Ascending aorta (tissue), 2 donors: Measurements from ENCODE around the gene ASTN1. TPM values are rescaled to one million over a fixed set of nuclear protein-coding genes. Genes with fewer than 3 reads are reported as not detected.

Source experiments
- DNase-seq, 2 donors: peaks; one replicate each; pipeline ENCODE4 v3.0.0-alpha.2; 2019; ENCODE audit warnings: low spot score in 2 of 2
- H3K27ac ChIP-seq, 2 donors: fragments of 200-600 bp; sonication (generic); one replicate each; pipeline ENCODE4 v1.5.1; 2016 to 2017; ENCODE audit warnings: mild to moderate bottlenecking in 1 of 2
- H3K27me3 ChIP-seq: fragments of 200-600 bp; sonication (generic); one replicate; pipeline ENCODE4 v1.5.1; 2017
- H3K36me3 ChIP-seq, 2 donors: fragments of 200-600 bp; sonication (generic); one replicate each; pipeline ENCODE4 v1.5.1; 2016
- H3K4me1 ChIP-seq, 2 donors: fragments of 200-600 bp; sonication (generic); one replicate each; pipeline ENCODE4 v1.5.1; 2016 to 2017; ENCODE audit warnings: mild to moderate bottlenecking in 1 of 2
- H3K4me3 ChIP-seq, 2 donors: fragments of 200-600 bp; sonication (generic); one replicate each; pipeline ENCODE4 v1.5.1; 2016 to 2017; ENCODE audit warnings: mild to moderate bottlenecking in 1 of 2
- H3K9me3 ChIP-seq, 2 donors: fragments of 200-600 bp; sonication (generic); one replicate each; pipeline ENCODE4 v1.5.1; 2016
- CTCF ChIP-seq, 3 experiments: fragments of 200-600 bp in 2 of 3; fragments of 450-650 bp in 1 of 3; sonication (generic) in 2 of 3; IDR thresholded peaks; one replicate each; pipeline ENCODE4 v1.5.1; 2016 to 2019; ENCODE audit warnings: antibody characterized with exemption in 3 of 3, mild to moderate bottlenecking in 1 of 3, moderate library complexity in 1 of 3
- intact Hi-C: fragments of 100-400 bp; cut with DNase I; formaldehyde crosslinking; loops from one replicate; pipeline ENCODE4 v1.15.1; 2023
- total RNA-seq: library from RNA; depleted of rRNA; stranded (reverse); fragments of >200 nt; gene quantifications from one replicate; pipeline ENCODE4 v1.1.0, GENCODE V29; 2016

ASTN1 gene
- total RNA-seq, 1 donor from 2014 or later, result 0.32 TPM

GRCh38 chr1:177020851-177021589 lies 143.5 kb downstream of the ASTN1 start:
- Histone ChIP-seq H3K27ac (no peak overlapping the region), H3K4me3 (no peak overlapping the region), H3K9me3 (no peaks in the 10 kb centered on the region), H3K36me3 (no peaks in the 10 kb centered on the region), H3K27me3 (no peaks in the 10 kb centered on the region), H3K4me1 (no peaks in the 10 kb centered on the region)
- intact Hi-C loops, result no loop called here
- TF ChIP-seq CTCF (IDR thresholded peaks at IDR 0.05), result no peak
- no peak for DNase-seq

DNA sequence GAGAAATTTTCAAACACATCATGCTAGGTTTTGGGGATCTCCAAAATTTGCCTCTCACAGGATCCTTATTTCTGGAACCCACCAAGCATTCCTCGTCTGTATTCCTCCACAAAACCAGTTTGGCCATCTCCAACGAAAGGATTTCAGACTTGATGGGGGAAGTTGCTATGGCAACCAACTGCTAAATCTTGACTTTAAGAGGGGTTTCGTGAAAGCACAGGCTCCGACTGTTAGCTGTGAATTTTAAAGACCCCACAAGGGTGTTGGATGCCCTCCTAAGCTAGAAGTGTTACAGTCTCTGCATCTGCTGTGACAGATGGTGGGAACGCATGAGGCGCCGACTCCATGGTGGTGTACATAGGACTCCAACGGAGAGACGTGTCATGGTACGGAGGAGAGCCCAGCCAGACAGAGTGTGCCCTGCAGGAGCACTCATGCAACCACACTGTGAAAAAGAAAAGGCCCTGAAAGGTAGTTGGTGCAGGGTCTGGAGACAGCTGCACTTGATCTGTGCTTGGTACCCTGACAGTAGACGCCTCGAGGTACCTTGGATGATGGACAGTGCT lies 147.1 kb downstream of the ASTN1 start:
- no peak overlapping the region for H3K27ac ChIP-seq
- no peaks in the 10 kb centered on the region for H3K9me3 ChIP-seq
- H3K4me3 ChIP-seq, result no peak overlapping the region
- H3K4me1 ChIP-seq, result no peaks in the 10 kb centered on the region
- no peaks in the 10 kb centered on the region for H3K27me3 ChIP-seq
- intact Hi-C loops, result no loop called here
- no peaks in the 10 kb centered on the region for H3K36me3 ChIP-seq
- no peak for DNase-seq
- TF ChIP-seq CTCF (IDR thresholded peaks at IDR 0.05), result no peak

DNA sequence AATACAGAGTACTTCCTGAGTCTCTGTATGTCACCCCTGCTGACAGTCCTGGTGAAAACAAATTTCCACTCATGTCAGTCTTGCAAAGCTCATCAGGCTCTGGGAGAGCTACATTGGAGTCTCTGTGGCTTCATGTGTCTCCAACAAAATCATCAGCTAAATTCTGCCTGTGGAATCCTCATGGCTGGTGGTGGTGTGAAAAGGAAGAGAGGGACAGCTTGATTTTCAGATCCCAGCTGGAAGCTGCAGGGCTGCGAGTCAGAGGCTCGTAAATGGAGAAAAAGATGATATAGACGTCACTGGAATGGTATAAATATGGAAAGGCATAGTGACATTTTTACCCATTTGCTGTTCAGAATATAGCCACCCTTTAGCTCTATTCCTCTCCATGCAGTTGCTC lies 150.2 kb downstream of the ASTN1 start:
- Histone ChIP-seq H3K27me3 (no peaks in the 10 kb centered on the region), H3K9me3 (no peaks in the 10 kb centered on the region), H3K4me3 (no peak overlapping the region), H3K4me1 (no peaks in the 10 kb centered on the region), H3K27ac (no peak overlapping the region), H3K36me3 (no peaks in the 10 kb centered on the region)
- no peak for TF ChIP-seq CTCF (IDR thresholded peaks at IDR 0.05)
- DNase-seq, result no peak
- intact Hi-C loops, result no loop called here

- DNase-seq, result no peak
- no peak overlapping the region for H3K4me3 ChIP-seq
- H3K9me3 ChIP-seq, result no peaks in the 10 kb centered on the region
- intact Hi-C loops, result no loop called here
- H3K36me3 ChIP-seq, result no peaks in the 10 kb centered on the region
- no peak for TF ChIP-seq CTCF (IDR thresholded peaks at IDR 0.05)
- H3K27ac ChIP-seq, result no peak overlapping the region
- H3K4me1 ChIP-seq, result no peaks in the 10 kb centered on the region
- H3K27me3 ChIP-seq, result no peaks in the 10 kb centered on the region
Observed at GRCh38 chr1:177012342-177012925, 152.1 kb downstream of the ASTN1 start.

- Histone ChIP-seq H3K27me3 (no peaks in the 10 kb centered on the region), H3K4me3 (no peak overlapping the region), H3K36me3 (no peaks in the 10 kb centered on the region), H3K9me3 (no peaks in the 10 kb centered on the region), H3K4me1 (no peaks in the 10 kb centered on the region), H3K27ac (no peak overlapping the region)
- intact Hi-C loops, result no loop called here
- TF ChIP-seq CTCF (IDR thresholded peaks at IDR 0.05), result no peak
- no peak for DNase-seq
Observed at GRCh38 chr1:177011508-177011907, 153.0 kb downstream of the ASTN1 start.
